GM21515 (cell line): Measurements from ENCODE around the gene DPM2.

Experiments
- ATAC-seq: cut with Tn5 transposase; IDR thresholded peaks from one replicate; pipeline ENCODE4 v1.9.1; 2021; ENCODE audit not compliant: unreplicated experiment

DPM2 gene, protein sequence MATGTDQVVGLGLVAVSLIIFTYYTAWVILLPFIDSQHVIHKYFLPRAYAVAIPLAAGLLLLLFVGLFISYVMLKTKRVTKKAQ

DNA sequence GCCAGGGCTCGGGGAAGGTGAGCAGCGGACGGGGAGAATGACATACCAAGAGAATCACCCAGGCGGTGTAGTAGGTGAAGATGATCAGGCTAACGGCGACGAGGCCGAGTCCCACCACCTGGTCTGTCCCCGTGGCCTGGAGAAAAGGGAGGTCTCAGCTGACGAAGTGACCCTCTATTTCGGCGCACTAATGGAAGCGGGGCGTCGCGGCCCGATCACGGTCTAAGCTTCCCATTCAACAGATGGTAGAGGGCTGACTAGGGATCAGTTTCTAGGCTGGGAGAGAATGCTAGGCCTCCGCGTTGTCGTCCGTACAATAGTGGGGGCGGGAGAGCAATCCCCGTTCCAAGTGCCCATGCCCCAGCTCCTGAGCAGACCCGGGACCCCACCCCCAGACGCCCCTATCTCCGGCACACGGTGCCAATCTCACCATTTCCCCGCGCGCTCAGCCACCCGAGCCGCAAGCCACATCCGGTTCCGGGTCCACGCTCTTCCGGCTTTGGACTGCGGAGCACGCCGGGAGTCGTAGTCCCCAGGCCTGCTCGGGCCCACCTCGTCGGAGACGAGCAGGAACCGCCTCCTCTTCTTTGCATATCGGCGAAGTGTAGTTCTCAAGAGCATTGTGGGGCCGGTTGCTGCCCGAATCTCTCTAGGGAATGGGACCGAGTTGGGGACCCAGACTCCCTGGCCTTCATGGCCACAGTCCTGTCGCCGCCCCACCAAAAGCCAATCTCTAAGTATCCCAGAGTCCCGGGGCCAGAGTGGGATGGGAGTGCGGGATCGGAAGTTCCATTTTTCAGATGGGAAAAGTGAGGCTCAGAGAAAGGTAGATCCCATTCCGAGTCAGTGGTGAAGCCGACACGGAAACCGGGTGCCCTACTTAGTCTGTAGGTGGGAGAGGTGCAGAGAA lies at the start of gene DPM2:
DPM2 (minus strand) TSS at position 467 of the 910 bp plus-strand sequence; CDS start at position 433, 34 bp downstream.
- peak; percentile 87 for ATAC-seq

DNA sequence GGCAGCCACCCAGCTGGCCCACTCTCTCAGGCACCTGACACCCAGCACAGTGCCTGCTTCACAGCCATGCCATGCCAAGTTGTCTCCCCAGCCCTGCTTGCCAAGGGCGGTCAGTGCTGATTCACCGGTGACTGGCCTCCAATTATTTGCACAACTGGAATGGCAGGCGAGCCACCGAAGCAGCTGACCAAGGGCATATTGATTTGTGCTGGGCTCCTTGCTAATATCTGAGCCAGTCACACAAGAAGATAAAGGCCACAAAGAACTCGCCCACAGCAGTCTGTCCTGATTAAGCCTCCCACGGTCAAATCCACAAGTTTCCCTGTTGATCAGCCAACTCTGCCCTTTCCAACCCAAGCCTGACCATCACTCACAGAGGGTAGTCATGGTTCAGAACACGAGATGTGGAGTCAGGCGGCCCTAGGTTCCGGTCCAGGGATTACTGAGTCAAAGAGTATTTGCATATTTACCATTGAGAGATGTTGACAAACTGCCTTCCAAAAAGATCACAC lies 49.5 kb upstream of the DPM2 start:
- no peak for ATAC-seq

DNA sequence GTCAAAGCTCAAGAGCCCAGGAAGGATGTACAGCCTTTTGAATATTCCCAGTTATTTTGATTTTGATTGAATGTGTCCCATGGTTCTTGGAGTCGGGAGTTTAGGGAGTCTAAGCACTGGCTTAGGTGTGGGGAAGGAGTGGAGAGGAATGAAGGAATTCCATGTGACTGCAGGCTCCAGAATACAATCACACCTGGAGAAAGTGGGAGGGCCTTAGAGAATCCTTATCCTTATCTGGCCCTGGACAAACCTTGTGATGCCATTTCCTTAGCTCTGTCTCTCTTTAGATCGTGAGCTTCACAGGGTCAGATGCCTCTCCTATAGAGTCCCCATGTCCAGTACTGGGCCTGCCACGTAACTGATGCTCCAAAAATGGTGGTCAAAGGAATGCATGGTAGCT lies 47.4 kb upstream of the DPM2 start:
- no peak for ATAC-seq

DNA sequence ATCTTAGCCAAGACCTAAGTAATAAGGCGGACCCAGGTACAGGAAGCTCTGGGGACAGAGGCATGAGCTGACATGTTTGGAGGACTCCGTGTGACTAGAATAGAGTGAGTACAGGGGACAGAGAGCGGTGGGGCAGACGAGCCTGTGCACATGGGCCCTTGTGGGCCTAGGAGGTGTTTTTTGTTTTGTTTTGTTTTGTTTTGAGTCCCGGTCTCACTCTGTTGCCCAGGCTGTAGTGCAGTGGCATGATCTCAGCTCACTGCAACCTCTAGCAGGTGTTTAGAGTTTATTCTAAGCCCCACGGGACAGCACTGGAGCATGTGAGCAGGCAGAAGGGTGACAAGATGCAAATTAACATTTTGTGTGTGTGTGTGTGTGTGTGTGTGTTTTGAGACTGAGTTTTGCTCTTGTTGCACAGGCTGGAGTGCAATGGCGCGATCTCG lies 46.2 kb upstream of the DPM2 start:
- peak; percentile 35 for ATAC-seq

DNA sequence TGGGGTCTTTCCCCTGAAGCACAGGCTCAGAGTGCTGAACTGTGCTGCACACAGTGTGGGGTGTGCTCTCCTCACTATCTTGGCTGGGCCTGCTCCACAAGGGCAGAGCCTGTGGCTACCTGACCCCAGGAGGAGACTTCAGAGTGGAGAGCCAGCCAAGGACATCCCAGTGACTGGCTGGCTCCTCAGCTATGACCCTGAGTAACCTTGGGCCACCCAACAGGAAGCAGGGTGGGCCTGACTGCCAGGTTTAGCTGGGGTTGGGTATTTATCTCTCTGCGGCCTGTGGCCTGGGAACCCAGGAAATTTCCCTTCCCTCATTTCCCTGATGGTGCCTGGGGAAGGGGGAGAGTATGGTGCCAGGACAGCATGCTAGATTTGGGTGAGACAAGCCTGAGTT lies 45.3 kb upstream of the DPM2 start:
- ATAC-seq, result no peak

DNA sequence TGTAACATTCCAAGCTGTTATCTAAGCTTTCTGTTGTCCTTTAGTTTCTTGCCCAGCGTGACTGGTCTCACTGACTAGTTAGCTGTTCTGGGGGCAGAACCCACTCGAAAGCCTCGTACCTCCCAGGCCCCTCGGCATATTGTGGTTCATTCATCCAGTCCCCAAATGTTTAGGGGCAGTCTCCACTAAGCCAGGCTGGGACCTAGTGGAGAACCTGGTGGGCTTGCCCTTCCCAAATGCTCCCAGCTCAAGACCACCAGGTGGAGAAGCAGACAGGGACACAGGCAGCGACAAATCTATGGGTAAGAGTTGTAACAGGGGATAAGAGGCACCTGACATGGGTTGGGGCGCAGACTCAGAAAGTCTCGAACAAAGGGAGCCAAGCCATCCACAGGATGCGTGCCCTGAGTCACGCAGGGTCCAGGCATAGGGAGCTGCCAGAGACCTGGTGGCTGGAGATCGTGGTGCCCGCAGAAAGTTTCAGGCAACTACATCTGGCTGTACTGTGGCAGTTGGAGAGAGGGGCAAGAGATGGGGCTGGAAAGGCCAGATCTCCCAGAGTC lies 44.0 kb upstream of the DPM2 start:
- no peak for ATAC-seq

DNA sequence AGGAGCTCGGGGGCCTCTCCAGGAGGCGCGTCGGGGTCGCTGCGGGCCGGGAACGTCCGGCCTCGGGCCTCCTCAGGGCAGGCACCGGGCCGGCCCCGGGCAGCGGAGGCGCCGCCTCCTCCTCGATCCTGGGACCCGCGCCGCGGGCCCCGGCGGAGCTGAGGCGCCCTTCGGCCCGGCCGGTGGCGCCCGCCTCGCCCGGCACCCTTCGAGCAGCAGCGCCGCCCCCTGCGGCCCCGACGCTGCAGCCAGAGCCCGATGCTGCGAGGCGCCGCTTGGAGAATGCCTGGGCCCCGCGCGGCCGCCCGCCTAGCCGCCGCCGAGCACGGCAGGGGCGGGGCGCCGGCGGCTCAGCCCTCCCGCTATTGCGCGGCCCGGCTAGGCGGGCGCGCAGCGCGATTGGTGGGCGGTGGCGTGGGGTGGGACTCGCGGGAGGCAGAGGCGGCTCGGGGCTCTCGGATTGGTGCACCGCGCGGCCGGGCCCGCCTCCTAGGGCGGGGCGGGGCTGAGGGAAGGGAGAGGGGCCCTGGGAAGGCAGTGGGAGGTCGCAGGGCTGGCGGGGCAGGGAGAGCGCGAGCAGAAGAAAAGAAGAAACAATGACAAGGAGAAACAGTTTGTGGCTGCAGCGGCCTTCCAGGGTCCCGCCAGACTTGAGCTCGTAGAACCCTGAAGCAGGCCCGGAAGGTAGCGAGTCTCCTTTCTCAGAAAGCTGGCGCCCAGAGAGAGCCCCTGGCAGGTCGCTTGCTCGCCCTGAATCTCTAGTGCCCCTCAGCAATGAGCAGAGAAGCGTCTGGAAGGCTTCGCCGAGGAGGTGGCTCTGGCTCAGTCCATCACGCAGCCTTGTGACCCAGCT lies 43.3 kb upstream of the DPM2 start, which contains the start of gene EEIG1:
EEIG1 (minus strand) TSS at position 284 of the 853 bp plus-strand sequence. CDS start 852 bp downstream, outside the sequence.
- ATAC-seq, result peak; percentile 61

DNA sequence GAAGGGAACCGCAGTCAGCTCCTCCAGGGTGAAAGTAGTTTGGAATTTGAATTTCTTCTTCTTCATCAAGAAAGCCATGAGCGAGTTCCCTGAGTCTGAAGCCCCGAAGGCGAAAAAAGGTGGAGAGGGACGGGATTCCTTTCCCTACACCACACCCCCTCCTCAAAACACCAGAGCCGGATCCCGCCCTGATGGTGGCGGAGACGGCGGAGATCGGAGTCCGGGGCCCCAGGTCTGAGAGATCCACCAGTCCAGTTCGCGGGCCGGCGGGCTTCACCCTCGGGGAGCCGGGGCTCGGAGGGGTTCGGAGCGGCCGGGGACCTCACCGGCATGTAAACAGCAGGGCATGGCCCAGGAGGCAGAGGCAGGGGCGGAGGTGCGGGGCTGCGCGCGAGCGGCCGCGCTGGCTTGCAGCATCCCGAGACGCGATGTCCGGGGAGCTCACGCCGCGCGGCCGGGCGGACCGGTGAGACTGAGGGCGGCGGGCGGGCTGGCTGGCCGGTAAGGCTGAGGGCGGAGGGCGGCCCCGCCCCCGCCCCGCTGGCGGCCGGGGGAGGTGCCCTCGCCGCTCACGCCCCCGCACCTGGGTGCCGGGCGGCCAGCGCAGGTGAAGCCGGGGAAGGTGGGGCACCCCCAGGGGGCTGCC lies 42.5 kb upstream of the DPM2 start:
- peak; percentile 36 for ATAC-seq

DNA sequence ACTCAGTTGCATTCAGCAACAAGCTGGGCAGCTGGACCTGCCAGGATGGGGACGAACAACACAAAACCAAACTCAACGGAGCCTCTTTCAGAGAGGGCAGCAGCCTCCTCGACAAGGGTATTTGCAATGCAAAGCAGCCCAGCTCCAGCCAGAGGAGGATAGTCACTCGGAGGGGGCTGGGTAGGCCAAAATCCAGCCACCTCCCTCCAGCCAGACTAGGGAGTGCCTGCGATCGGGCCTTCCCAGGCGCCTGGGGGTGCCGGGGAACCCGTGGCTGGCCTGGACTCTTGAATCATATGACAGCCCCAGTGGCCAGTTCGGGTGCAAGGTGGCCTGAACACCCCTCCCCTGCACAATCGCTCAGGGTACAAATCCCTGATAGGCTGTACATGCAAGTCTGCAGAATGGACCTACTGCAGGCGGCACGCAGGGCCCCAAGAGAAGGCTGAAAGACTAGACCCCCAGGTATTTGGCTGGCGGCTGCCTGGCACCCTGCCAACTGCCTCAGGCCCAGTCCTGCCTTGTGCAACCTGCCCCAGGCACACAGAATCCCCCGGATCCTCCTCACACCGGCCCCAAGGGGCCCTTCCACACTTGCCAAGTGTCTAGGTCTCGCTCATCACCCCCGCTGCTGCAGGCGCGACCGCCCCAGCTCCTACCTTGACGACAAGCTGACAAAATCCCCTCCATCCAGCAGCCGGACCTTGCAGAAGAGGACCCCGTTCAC lies 41.8 kb upstream of the DPM2 start:
- ATAC-seq, result no peak

DNA sequence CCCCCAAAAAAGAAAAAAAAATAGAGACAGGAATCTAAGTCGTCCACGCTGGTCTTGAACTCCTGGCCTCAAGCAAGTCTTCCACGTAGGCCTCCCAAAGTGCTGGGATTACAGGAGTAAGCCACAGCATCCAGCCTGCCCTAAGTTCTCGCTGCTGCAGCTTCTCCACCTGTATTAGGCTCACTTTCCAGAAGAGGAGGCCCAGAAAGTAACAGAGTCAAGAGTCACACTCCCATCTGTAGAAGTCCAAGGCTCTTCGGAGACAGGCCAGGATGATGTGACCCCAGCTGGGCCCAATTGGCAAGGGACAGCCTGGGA lies 41.3 kb upstream of the DPM2 start:
- ATAC-seq, result no peak

DNA sequence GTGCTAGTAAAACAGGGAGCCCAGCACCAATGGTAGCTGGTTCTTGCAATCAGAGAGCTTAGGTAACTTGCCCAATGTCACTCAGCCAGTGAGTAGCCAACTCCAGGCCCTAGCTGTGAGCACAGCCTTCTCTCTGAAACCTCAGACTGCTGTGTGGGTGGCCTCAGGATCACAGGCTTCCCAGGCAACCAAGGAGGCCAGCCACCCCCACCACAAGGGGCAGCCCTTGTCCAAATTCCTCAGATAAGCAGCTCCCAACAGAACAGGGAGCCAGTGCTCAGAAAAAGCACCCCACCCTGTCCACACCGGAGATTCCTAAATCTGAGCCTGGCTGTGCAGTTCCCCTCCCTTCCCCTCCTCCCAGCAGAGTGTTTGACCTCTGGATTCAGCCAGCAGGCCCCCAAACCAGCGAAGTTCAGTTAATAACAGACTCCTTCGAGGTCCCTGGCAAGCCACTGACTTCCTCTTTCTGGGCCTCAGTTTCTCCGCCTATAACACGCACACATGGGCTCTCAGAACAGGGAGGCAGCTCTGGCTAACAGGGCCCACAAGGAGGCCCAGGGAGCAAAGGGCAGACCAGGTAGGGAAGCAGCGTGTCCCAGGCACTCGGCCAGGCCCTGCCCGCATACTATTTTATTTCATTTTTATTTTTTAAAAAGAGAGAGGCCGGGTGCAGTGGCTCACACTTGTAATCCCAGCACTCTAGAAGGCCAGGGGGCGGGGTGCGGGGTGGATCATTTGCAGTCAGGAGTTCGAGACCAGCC lies 40.4 kb upstream of the DPM2 start:
- no peak for ATAC-seq

DNA sequence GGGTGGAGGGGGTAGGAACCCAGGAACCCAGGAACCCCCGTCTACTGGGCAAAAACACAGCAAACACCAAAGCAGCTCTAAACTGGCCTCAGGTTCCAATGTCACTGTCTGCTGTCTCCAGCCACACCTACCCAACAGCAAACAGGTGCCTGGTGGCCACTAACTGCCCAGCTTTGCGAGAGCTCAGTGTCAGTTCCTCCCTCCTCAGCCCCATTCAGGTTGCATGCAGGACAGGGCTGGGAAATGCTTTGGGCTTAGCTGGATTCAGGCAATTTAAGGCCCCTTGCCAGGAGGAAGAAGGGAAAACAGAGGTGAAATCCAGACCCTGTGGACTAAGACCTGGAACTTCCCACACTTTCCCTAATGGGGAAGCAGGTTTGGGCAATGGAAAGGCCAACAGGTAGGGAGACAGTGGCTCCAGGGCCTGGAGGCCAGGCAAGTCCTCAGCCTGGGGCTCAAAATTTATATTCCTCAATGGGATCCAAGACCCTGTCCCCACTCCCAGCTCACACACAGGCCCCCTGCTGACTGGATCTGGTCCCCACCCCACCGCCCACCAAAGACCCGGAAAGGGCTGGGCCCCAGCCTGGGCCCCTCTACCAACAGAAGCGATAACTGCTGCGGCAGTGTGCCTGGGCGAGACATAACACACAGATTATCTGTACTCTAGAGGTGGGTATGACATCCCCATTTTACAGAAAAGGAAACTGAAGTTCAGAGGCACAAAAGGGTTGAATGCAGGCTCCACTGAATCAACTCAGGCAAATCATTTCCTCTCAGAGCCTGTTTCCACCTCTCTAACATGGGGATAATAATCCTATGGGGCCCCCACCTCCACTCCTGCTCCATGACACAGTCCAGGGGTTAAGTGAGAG lies 39.6 kb upstream of the DPM2 start:
- no peak for ATAC-seq

DNA sequence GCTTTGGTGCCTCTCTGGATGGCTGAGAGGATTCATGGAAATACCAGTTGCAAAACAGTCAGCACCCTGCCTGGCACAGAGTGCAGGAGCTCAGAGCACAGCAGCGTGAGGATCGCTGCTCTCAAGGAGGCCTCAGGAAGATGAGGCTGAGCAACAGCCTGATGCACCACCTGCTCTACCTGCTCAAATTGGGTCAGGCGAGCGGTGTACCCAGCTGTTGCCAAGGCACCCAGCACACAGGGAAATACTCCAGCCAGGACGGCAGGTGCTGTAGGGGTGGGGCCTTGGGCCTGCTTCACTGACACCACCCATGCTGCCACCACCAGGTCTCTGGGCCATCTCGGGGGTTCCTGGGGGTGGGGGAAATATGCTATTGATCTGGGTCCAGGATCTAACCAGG lies 38.8 kb upstream of the DPM2 start:
- no peak for ATAC-seq

DNA sequence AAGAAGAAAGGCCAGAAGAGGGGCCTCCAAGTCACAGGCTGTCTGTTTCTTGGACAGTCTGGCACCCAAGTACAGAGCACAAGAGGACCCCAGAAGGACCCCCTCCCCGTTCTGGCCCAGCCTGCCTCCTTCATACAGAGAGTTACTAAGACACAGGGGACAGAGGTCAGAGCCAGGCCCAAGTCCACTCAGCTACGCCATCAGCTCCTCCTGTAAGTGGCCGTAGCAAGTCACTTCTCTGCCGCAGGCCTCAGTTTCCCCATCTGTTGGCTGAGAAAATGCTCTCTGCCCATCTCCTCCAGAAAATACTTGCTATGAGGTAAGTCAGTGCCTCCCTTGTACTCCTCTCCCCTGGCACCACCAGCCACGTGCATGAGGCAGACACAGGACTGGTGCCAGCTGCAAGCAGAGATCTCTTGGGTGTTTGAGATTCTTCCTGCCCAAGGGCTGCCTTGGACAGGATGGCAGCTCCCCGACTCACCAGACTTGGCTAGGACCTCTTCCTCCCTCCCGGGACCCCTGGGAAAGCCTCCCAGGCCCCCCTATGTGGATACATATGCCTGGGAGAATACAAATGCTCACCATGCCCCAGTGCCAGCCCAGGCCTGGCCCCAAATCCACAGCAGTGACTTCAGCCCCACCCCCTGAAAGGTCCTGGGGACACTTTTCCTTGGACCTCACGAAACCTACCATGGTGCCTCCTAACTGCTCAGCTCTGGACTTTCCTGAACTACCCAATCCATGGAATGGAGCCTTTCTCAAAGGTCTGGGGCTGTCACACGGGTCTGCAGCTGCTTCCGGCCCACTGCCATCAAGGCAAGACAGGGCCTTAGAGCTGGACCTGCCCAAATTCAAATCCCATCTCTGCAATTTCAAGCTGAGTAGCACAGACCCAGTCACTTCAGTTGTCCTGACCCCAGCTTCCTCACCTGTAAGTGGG lies 38.0 kb upstream of the DPM2 start:
- no peak for ATAC-seq

DNA sequence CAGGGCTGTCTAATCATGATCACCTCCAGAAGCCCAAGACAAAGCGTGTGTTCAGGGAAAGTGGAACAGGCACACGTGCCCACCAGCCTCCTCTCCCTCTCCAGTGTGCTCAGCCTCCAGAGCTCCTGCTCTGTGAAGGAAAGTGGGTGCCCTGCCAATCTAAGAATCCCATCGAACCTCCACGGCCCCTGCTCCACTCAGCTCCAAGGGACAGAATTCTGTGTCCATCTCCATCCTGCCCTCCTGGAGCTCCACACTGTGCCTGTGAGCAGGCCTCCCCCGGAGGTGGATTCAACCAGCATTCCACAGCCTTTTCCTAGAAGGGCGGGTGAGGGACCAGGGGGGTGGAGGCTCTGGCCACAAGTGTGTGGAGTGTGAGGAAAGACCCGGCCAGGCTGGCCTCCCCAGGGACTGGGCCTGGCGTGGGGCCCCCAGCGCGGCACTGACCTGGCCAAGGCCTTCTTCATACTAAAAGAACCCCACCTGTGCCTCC lies 37.2 kb upstream of the DPM2 start:
- ATAC-seq, result no peak

DNA sequence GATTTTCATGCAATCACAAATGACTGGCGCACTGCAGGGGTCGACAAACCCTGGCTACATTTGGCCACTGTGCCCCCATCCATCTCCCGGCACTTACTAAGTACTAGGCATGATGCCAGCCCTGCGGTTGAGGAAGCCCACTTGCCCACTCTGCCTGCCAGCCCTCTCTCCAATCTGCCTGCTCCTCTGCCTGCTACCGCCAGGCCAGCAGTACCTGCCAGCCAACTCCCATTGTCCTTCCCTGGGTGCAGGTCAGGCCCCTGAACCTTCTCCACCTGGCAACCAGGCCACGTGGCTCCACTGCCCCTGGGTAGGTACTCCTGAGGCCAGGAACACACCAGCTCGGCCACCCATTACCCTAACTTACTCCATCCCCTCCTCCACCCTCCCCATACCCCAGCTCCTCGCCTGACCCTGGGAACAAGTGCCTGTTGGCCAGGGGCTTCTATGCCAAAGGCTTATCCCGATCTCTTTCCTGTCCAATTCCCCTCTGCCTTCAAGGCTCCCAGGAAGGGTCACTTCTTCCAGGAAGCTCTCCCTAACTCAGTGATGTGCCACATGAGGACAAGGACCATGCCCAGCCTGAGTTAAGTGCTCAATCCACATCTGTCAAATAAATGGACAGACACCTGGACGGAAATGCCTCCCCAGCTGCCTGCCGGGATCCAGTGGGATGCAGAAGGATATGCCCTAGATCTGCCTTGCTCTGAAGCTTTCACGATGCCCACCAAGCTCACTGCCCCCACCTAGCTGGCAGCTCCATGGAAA lies 36.5 kb upstream of the DPM2 start:
- ATAC-seq, result no peak
